Measurements from ENCODE around the gene PCCA.
"Not testable (repeated sequence)": the region's sequence is repeated elsewhere in the genome, so short reads cannot be mapped to it uniquely, and the experiment has no call there.

The PCCA gene

DNA sequence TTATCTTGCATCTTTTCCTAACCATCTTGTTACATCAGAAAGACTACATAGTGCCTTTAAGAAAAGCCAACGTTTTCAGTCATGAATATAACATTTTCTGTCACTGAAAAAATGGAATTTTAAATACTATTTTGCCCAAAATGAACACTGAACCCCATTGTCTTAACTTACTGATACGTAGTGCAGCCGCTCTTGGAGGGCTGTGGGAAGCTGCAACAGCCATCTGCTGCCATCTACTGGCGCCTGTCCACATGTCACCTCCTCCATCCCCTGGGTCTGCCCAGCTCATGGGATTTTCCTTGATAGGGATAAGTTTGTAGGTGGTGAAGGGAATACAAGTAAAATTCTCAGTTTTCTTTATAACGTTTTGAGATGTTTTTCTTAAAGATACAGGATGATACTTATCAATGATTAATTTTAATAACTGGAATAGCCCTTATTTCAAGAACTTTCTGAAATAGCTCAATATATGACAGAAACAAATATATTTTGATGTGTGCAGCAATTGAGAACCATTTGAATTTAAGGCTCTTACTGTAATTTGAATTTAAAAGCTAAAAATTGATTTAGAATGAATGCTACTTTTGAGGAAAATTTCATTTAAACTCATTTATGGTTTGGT, 426.0 kb downstream of the PCCA start:
- peak; percentile 68 to 71 for DNase-seq

DNA sequence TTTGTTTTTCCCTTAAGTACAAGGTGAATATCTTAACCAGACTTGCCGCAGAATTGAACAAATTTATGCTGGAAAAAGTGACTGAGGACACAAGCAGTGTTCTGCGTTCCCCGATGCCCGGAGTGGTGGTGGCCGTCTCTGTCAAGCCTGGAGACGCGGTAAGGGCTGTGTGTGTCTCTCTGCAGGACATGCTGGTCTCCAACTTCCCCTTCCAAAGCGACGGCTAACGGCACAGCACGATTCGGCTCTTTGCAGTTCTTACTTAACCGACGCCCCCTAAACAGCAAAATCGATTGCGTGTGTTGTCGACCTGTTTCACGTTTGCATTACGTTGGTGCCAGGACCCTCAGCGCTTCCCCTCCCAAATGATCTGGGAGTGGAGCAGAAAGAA, 426.5 kb downstream of the PCCA start:
- DNase-seq, result no peak

DNA sequence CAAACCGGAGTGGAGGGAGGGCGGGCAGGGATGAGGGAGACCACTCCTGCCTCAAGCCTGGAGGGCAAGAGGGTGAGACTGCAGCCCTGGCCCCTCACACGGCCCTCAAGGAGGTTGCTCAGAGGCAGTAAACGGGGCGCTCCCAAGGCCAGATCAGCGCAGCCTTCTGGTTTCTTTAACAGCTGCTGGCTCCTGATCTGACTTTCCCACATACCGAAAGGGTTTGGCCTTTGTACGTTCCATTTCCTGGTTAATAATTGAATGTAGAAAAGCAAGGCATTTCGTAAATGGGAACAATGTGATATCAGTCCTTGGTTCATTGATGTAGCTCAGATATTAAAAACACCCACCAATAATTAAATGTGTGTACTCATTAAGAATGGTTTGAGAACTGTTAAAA, 428.2 kb downstream of the PCCA start:
- no peak for DNase-seq

DNA sequence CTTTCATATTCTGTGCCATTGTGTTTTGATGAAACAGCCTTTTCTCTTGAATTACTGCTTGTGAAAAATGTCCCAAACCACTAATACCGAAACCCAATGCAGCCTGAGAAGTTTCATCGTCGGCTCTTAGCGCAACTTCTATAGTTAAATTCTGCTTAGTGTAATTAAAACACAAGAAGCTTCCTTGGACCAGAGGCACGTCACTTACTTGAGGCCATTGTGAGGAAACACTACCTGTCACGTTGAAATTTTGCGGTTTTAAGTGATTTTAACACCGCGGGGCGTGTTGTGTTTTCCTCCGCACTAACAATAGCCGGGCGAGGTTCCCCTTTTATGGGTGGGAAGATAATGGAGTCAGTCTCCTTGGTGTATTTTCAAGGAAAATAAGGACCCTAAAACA, 428.8 kb downstream of the PCCA start:
- DNase-seq, result peak in 1 of 2 donors; percentile 24

DNA sequence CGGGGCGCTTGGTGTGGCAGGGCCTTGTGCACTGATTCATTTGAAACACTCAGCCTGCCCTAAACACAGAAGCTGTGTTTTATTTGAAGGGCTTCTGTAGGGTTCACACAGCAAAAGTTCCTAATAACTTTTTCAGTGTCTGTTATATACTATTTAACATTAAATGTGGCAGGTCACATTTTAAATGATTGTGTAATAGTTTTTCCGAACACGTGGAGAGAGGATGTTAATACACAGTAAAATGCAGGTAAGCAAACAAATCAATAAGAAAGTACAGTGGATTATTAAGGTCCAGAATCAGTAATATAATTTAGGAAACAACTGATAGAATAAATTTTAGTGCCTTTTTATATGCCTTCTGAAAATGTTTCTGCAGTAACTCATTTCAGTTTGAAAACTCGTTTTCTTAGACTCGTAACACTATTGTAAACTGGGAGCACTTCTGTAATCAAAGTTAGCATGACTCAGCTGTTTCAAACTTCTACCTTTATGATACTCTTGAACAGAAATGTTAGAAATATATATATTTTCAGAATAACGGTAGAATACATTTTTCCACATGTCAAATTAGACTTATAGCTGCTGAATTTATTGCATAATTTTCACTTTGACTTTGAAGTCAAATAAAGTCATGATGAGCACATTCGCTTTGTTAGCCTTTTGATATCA, 429.6 kb downstream of the PCCA start:
- DNase-seq, result no peak

DNA sequence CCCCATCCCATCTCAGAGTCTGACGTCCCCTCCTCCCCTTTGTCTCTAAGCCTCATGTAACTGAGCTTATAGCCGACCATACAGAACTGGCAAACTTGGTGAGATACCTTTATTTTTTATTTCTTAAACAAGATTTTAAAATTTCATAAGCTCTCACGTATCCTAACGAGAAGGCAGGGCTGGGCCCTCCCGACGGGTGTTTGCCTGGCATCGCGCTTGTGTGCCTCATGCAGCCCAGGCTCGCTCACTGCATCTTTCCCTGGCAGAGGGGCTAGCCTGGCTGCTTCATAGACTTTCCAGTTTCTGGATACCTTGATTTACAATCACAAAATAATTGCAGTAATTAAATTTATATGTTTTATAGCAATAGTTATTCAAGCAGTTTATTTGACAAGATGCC, 430.7 kb downstream of the PCCA start:
- no peak for DNase-seq

DNA sequence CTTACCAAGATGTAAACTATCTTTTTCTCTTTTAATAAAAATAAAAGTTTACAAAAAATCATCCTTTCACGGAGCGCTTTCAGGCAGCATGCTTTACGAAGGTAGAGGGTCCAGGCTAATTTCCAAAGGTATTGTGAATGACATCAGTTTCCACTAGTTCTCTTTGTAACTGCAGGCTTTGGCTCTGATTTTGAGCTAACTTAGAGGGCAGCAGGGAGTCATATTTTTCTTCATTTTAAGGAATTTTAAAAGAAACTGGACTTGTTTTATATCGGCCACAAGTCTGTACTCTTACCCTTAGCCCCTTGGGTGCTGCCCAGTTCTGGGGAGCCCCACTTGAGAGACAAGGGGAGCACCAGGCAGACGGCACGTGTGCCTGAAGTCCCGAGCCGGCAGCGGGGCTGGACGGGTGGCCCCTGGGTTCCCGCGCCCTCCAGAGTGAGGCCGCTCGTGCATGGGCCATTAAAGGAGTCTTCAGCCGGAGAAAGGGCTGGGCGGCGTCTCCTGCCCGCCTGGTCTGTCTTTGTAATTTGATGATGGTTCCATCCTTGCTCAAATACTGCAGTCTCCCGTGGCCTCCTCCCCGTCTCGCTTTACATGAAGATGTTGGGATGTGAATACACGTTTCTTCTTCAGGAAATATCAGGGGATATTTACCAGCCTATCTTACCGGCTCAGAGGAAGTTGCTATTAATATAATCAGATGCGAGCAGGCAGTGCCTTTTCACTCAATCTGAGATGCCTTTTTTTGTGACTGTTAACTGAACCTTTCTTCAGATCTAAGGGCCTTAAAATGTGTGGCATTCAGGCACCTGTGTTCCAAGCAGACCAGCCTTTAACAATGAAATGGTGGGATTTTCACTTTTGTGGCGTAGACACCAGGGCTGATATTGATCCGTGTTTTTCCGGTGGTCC, 432.3 kb downstream of the PCCA start:
- no peak for DNase-seq

DNA sequence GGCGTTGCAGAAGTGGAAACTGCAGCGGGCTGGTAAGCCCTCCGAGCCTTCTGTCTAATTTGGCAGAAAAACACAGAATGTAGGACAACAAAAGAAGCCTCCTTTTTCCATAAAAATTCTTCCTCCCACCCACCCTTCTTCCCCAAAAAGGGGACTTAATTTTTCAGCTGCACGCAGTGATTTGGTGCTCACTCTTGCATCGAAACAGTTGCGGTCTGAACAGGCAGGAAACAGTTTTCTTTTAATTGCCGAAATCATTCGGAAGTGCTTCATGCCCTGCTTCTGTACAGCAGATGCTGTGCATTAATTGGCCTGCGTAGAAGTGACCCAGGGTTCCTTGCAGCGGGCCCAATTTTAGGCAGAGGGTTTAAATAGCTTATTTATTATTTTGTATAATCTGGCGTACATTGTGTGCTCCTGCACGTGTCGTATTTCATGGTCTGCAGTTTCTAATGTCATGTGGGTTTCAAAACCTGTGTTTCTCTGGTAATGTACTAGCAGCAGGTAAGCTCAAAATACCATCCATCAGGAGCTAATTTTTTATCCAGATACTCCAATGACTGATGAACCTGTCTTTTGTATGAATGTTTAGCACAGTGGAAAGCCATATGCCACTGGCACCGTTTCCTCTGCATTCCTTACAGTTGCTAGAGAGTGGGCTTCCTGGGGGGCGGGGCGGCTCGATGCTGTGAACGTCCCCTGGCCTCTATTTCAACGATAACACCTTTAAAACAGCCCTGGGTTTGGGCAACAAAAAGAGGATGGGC, 433.1 kb downstream of the PCCA start:
- no peak for DNase-seq

DNA sequence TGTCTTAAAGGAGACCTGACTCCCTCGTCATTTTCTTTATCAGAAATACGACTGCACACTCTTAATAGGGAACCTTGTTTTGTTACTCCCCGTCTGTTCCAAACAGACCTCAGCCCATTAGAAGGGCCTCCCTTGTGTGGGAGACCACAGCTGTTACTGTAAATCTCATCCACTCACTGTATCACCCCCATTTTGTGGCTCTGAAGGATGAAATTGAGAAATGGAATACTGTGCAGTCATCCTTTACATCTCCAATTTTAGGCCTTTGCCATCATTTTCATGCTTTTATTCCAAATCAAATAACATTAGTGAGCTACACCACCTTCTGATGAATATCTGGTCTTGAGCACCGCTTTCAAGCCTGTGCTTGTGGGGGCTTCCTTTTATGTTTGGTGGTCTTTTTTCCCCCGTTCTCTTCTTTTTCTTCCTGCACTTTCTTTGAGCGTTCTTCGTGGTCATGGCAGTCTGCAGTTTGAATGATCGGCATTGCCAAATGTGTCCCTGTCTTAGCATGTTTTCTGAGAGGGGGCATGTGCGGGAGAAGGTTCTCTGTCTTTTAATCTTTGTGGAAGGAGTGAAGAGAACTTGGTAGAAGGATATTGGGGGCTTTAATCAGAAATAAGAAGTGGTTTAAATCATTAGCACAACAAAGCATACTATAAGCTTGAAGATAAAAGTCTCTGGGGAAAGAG, 433.9 kb downstream of the PCCA start:
- no peak for DNase-seq

DNA sequence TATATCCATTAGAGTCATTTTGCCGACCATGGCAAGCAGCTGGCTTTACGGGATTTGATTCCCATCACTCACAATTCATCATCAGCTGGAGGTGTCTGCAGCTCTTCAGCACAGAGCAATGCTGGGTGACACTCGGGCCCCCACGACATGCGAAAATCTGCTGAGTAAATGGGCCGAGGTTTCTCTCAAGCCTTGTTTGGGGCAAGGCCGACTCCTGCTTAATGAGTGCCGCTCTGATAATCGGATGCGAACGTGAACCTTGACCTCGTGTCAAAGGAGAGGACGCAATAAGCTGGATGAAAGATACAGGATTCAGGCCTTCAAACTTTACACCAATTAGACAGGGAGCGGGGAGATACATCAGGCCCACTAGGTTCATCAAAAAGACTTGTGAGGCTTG, 434.5 kb downstream of the PCCA start:
- no peak for DNase-seq

DNA sequence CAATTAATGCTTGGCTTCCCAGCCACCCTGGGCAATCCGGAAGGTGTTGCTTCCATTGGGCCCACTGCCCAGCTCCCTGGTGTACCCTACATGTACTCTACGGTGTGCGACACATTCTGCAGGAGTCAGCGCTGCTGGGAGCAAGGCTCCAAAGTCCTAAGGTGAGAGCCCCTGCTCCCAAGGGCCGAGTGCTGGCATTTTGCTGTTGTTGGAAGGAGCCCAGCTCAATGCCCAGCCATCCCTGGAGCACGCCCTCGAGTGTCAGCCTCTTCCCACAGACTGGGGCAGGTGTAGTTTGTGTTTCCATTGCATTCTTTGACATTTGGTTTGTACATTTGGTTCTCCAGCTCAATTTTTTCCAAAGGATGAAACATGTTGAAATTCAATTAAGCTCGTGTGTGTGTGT, 435.1 kb downstream of the PCCA start:
- DNase-seq, result no peak

DNA sequence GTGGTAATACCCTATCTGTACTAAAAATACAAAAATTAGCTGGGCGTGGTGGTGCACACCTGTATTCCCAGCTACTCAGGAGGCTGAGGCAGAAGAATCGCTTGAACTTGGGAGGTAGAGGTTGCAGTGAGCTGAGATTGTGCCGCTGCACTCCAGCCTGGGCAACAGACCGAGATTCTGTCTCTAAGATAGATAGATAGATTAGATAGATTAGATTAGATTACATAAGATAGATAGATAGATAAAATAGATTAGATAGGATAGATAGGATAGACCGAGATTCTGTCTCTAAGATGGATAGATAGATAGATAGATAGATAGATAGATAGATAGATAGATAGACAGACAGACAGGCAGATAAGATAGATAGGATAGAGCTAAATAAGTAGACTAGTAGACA, 435.8 kb downstream of the PCCA start:
- not testable (repeated sequence) for DNase-seq

DNA sequence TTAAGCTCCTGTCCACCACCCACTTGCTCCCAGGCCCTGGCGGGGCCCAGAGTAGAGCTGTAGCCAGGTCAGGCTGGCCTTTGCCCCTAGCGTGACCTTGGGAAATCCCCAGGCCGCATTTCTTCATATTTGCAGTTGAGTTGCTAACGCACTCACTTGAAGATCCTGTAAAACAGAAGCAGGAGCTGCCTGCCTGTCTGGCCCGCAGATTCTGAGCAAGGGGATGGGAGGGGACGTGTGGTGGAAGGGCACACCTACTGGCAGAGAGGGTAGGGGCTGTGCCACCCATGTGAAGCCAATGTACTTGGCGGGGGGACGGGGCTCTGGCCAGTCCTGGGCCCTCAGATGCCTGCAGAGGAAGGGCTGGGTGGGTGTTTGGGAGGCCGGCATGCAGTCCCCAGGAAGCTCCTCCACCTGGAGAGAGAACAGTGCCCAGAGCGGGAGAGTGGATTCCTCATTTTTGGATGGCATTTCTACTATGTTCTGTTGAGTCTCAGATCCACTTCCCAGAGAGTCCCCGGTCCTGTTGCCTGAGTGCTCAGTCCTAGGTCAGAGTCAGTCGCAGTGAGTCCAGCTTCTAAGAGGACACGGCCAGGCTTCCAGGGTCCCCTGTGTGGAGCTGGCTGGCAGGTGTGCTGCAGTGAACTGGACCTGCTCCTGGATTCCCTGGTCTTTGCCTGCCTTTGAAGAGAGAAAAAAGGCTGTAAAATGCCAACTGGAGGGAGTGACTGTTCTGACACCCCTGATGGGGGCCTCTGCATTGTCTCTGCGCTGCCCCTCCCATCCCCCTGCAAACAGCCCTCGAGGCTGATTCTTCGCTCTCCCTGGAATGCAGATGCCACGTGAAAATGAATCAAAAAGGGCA, 436.8 kb downstream of the PCCA start:
- DNase-seq, result no peak

DNA sequence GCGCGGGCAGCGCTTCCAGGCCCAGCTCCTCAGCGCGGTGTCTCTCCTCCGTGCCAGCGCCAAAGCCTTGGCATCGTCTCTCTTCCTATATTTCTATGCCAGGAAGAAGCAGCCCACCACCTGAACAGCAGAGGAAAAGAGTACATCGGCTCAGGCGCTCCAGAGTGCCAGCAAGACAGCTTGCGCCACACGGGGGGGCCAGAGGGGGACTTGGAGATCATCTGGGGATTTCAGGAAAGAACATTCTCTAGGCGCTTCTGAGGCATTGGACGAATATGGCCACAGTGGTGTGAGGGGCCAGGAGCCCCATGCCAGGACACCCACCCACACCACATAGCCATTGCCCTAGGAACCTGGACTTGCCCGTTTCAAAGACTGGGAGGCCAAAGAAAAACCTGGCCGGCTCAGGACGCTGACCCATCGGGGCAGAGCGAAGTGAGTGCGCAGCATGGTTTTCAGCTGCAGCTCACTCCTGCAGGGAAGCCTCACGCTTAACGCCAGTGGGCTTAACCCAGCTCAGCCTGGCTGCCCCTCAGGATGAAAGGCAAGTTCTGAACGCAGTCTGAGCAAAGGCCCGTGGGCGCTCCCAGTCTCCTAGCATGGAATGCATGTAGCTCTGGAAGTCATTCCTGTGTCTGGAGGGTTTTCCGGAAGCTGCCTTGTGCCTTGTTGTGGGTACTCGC, 437.6 kb downstream of the PCCA start:
- no peak for DNase-seq

DNA sequence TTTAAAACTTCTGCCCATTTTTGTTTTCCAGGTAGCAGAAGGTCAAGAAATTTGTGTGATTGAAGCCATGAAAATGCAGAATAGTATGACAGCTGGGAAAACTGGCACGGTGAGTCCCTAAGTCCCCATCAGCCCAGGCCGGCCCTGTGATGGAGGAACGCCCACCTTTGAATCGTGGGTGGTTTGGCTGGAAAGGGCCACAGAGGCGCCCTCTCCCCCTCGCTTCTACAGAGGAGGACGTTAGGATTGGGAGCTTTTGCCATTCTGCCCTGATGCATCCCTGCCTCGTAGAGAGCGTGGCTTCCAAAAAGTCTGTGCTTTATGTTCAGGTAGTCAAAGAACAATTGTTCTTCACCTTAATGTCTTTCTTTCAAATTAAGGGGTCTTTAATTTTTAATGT, 438.8 kb downstream of the PCCA start:
- no peak for DNase-seq

DNA sequence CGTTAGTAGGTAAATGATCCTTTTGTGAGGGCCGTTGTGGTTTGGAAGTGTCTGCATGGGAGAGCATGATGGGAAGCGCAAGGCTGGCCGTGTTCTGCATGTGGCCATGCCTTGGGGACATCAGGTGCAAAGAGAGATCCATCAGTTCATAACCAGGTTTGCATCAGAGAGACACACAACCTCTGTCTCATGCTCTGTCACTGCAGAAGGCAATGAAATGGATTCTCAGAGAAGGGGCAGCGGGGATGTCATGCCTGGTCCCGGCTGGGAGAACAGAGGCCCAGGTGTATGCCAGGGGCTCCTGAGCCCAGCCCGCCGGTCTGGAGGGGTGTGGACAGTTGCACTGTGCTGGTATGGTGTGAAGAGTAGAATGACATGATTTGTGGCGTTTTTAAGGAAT, 439.5 kb downstream of the PCCA start:
- DNase-seq, result no peak

DNA sequence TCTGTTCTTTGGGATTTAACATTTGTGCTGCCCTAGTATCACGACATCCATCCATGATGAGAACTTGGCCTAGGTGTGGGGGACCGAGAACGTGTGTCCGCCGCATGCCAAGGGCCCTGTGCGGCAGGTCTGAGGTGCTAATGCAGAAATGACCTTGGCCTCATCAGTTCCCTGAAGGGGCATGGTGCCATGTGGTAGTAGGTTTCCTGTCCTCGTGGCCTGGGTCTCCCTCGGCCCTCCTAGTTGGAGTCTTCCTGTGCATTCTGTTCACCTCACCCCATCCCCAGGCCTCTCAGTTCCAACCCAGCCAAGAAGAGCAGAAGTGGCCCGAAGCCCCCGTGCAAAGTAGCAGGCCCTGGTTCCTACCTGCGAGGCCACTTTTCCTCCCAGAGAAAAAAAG, 439.9 kb downstream of the PCCA start:
- no peak for DNase-seq

DNA sequence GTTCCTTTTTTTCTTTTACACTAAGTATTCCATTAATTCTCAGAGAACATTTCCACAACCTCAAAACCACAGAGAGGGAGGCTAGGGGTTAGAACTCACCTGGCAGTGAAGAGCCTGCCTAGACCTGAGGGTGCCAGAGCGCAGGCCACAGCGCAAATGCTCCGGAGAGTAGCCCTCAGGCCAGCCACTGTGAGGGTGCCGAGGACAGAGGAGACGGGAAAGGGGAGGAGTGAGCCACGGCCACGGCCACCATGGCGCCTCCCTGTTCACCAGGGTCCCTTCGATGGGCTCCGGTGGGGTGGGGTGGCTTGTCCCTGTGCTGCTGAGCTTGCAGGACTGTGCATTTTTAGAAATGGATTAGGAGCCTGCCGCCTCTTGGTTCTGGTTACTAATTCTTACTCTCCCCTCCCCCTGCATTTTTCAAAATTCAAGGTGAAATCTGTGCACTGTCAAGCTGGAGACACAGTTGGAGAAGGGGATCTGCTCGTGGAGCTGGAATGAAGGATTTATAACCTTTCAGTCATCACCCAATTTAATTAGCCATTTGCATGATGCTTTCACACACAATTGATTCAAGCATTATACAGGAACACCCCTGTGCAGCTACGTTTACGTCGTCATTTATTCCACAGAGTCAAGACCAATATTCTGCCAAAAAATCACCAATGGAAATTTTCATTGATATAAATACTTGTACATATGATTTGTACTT, 440.9 kb downstream of the PCCA start:
- no peak for DNase-seq

DNA sequence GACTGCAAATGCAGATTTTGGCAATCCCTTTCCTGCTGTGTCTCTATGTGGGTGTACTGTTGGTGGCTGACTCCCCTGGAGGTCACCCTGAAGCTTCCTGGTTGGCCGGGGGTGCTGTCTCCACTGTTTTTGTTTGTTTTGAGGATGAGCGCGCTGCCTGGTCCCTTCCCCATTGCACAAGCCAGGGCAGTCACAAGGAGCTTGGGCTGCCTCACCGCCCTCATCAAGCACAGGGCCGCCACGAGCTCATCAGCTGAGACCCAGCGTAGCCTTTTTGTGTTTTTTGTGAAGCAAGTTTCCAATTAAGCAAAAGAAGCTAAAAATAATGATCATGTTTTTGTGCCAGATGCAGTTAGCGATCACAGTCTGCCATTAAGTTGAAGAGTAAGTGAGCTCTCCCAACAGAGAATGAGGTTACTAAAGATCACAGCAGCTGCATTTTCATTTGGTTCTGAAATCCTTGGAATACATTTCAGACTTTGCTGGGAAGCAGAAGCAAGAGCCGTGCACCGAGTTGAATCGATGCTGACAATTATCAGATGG, 441.8 kb downstream of the PCCA start:
- no peak for DNase-seq
